ENCODE data around the gene DNER. TPM values are rescaled to one million over a fixed set of nuclear protein-coding genes. Genes with fewer than 3 reads are reported as not detected.

Gene DNER
- total and polyA plus RNA-seq, 2 of the 13 experiments (the other 11 are each of a cell fraction or from before 2014, with no cell fraction given) = not detected

DNA sequence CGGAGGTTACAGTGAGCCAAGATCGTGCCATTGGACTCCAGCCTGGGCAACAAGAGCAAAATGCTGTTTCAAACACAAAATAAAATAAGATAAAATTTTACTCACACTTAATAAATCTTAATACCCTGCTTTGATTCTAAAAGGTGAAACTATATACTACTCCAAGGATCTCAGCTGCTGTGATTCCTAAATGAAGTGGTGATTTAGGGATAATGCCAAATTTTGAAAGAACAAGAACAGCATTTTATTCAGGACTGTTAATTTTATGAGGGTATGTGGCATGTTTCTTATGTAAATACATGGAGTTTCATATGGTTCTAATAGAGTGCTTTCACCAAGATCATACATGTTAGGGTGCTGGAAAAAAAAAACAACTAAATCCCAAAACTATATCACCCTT, 243.6 kb downstream of the DNER start (continued):
- TF ChIP-seq, protein P1, sequence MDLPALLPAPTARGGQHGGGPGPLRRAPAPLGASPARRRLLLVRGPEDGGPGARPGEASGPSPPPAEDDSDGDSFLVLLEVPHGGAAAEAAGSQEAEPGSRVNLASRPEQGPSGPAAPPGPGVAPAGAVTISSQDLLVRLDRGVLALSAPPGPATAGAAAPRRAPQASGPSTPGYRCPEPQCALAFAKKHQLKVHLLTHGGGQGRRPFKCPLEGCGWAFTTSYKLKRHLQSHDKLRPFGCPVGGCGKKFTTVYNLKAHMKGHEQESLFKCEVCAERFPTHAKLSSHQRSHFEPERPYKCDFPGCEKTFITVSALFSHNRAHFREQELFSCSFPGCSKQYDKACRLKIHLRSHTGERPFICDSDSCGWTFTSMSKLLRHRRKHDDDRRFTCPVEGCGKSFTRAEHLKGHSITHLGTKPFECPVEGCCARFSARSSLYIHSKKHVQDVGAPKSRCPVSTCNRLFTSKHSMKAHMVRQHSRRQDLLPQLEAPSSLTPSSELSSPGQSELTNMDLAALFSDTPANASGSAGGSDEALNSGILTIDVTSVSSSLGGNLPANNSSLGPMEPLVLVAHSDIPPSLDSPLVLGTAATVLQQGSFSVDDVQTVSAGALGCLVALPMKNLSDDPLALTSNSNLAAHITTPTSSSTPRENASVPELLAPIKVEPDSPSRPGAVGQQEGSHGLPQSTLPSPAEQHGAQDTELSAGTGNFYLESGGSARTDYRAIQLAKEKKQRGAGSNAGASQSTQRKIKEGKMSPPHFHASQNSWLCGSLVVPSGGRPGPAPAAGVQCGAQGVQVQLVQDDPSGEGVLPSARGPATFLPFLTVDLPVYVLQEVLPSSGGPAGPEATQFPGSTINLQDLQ (CRISPR knock-in tag; IDR thresholded peaks at IDR 0.05) = no peak
- TF ChIP-seq ZNF510 (CRISPR knock-in tag; IDR thresholded peaks at IDR 0.05; ENCODE audit: low read depth) (no peak), ZNF207 (IDR thresholded peaks at IDR 0.05; ENCODE audit: borderline replicate concordance) (no peak)

DNA sequence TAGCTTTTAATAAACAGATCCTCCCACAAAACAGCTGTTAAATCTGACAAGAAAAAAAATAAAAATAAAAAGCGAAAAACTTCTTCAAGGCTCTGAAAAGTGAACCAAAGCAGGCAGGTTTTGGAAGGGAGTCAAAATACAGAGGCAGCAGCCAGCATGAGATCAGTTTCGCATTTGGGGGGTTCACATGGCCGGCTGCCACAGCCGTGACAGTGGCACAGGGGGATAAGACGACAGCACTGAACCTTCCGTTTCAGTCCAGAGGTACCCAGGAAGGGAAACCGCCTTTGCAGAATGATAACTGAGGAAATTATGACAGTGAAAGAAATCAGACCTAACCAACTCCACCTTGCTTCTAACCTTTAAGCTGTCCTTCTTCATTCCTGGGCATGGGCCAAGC, 246.6 kb downstream of the DNER start:
- ChIA-PET POLR2A (no interaction called here), CTCF (ENCODE audit: low intra/inter-chr PET ratio, low total read pairs) (no interaction called here)
- WGBS (ENCODE audit: low lambda C conversion rate) = 1% methylated on average over 7 of the region's 7 CpGs
- intact Hi-C loops (cut with micrococcal nuclease; ENCODE audit: unreplicated experiment) = no loop called here
- H3K9me3 ChIP-seq (ENCODE audit: low read length) = no peaks in the 10 kb centered on the region
- no peaks in the 10 kb centered on the region for H3K36me3 ChIP-seq (replicated peaks in 1 of 2; ENCODE audit: control insufficient read depth in 1 of 2, insufficient read depth in 2 of 2, low read length in 2 of 2)
- TF ChIP-seq, protein P2, sequence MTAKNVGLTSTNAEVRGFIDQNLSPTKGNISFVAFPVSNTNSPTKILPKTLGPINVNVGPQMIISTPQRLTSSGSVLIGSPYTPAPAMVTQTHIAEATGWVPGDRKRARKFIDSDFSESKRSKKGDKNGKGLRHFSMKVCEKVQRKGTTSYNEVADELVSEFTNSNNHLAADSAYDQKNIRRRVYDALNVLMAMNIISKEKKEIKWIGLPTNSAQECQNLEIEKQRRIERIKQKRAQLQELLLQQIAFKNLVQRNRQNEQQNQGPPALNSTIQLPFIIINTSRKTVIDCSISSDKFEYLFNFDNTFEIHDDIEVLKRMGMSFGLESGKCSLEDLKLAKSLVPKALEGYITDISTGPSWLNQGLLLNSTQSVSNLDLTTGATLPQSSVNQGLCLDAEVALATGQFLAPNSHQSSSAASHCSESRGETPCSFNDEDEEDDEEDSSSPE (CRISPR knock-in tag; IDR thresholded peaks at IDR 0.05) = no peak
- no peak for TF ChIP-seq ZNF7 (CRISPR knock-in tag; IDR thresholded peaks at IDR 0.05)
- no peaks in the 10 kb centered on the region for H3K79me2 ChIP-seq (ENCODE audit: insufficient read depth, low read length)
- H3K4me3 ChIP-seq (replicated peaks in 1 of 3; ENCODE audit: insufficient read depth in 1 of 3, low read depth in 2 of 3, low read length in 3 of 3) = no peak overlapping the region
- H2AFZ ChIP-seq (ENCODE audit: low read length) = no peak overlapping the region
- no peak overlapping the region for H3K9ac ChIP-seq (ENCODE audit: insufficient read depth, low read depth, low read length)
- in situ Hi-C loops (cut with HindIII; ENCODE audit: extremely low pct_ligation_motif_present, low pct_unique_long_range_greater_than_20kb) = no loop called here
- BruUV-seq (replicated peaks) = no TSS peak
- FAIRE-seq (no peak), ATAC-seq (no peak), DNase-seq (ENCODE audit: low spot score) (no peak)
- H3K27ac ChIP-seq (ENCODE audit: extremely low read length, insufficient read depth, low read length) = no peak overlapping the region
- H3K27me3 ChIP-seq (ENCODE audit: control insufficient read depth in 1 of 2, insufficient read depth in 2 of 2, low read length in 2 of 2) = peaks cover 0 to 13% of the 10 kb centered on the region in 2 experiments; a peak in 1 of 5 replicates
- H4K20me1 ChIP-seq (ENCODE audit: insufficient read depth, low read length) = no peaks in the 10 kb centered on the region
- no peaks in the 10 kb centered on the region for H3K4me1 ChIP-seq (ENCODE audit: insufficient read depth, low read length)
- no peak overlapping the region for H3K4me2 ChIP-seq (ENCODE audit: low read depth, low read length)

Measured in HepG2 (cell line).